HG03442 (cell line): ENCODE measurements around the gene UNC50.
"Not testable (repeated sequence)": the region's sequence is repeated elsewhere in the genome, so short reads cannot be mapped to it uniquely, and the experiment has no call there.

Experiments
- ATAC-seq: cut with Tn5 transposase; IDR thresholded peaks from one replicate; pipeline ENCODE4 v1.9.1; 2021; ENCODE audit warnings: mild to moderate bottlenecking, moderate library complexity; ENCODE audit not compliant: unreplicated experiment

Gene UNC50

DNA sequence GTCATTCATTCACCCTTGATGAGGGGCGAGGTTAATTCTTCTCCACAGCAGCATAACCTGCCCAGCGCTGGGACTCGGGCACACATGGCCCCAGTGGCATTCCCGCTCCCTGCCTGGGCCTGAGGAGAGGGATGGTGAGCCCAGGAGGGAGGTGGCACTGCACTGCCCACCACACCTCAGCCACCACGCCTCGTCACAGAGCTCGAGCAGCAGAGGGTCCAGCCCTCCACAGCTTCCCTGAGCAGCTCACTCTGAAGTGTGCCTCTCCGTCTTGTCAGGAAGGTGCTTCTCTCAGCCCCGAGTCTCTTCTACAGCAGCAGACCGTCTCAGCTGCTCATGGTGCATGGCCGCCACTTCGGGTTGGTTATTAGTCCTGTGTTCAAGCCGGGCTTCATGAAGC, 35.0 kb upstream of the UNC50 start:
- no peak for ATAC-seq

DNA sequence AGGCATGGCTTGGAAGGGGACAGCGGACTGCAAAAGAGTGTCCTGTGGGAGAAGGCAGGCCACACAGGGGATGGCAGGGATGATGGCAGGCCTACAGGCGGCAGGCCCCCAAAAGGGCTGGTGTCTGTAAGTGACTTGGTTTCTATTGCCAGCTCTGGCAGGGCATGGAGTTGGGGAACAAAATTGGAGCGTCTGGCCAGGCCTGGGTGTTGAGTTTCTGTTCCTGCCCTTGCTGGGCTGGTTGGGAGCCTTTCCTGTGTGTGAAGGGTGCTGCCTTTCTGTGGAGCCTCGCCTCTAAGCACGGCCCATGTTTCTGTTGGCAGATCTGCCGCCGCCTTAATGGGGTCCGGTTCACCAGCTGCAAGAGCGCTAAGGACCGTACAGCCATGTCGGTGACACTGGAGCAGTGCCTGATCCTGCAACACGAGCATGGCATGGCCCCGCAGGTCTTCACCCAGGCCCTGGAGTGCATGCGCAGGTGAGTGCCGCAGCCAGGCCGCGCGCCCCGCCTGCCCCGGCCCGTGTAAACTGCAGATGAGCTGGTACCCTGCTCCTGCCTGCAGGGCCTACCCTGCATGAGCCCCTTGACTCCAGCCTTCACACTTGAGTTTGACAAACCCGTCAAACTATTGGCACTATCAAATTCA, 31.6 kb upstream of the UNC50 start:
- ATAC-seq = no peak

DNA sequence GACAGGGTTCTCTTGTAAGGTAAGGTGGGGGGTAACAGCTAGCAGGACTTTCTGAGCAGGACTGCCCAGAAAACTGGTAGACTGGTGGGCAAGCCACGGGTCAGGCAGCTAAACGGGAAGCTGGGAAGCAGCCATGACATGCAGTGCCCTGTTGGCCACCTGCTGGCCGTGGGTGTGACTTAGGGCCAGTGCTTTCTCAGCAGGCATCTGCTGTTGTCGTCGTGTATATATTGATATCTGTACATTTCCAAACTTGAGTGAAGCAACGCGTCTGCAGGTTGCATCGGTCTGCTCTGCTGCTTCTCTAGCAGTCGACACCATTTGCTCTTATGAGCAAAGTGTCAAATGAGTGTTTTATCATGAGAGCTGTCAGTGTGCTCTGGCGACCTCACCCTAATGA, 31.1 kb upstream of the UNC50 start:
- ATAC-seq = no peak

DNA sequence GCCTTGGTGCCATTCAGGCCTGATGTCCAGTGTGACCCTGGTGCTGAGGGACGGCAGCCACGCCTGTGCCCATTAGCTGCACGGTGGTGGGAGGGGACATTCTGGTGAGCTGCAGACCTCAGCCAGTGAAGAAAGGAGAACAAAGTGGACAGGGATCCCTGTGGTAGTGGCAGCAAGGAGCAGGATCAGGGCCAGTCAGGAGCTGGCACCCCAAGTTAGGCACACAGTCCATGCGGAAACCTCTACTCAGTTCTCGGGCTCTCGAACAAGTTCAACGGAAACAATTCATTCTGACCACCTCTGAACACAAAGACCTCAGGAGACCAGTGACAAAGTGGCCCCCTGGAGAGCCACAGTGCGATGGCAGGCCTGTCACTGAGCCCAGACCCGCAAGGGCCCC, 30.2 kb upstream of the UNC50 start:
- ATAC-seq = no peak

DNA sequence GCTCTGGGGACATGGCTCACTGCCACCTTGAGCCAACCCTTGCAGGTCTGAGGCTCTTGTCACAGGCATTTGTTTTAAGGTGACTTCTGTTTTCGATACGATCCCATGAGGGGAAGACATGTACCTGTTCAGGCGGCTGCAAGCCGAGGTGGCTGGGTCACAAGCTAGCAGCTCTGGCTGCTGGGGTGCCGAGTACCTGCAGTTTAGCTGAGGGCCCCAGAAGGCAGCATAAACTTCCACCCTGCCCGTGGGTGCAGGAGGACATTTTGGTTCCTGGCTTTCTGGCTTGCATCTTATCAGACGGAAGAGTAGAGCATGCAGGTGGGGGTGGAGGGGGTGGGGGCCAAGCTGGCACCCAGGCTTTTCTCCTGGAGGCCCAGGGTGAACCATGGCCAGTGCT, 28.5 kb upstream of the UNC50 start:
- no peak for ATAC-seq

DNA sequence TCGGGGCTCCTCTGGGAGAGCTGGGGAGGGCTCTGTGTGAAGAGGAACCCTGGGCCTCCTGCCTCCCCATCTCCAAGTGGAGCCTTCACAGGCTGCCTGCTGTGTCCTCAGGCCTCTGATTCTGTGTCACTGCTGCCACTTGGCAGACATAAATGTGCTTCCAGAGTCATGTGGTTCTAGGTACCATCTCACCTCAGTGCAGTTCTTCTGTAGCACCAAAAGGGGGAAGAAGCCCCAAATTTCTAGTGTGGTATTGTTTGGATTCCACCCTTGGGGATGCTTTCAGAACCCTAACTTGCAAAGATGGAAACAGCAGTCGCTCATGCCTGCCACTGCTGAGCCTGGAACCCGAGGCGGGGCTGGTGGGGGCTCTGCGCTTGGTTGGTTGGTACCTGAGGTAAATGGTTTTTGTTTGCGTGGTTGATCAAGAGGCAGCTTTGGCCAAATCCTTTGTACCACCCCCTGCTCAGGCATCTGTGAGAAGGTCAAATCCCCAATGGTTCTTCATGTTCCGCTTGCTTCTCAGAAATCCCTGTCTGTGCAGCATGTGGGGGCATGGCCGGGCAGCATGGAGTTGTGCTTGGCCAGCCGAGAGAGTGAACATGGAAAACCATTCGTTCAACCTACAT, 27.6 kb upstream of the UNC50 start:
- ATAC-seq = no peak

DNA sequence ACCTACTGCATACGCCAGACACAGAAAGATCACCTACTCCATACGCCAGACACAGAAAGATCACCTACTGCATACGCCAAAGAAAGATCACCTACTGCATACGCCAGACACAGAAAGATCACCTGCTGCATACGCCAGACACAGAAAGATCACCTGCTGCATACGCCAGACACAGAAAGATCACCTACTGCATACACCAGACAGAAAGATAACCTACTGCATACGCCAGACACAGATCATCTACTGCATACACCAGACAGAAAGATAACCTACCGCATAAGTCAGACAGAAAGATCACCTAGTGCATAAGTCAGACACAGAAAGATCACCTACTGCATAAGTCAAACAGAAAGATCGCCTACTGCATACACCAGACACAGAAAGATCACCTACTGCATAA, 25.9 kb upstream of the UNC50 start:
- ATAC-seq = no peak

DNA sequence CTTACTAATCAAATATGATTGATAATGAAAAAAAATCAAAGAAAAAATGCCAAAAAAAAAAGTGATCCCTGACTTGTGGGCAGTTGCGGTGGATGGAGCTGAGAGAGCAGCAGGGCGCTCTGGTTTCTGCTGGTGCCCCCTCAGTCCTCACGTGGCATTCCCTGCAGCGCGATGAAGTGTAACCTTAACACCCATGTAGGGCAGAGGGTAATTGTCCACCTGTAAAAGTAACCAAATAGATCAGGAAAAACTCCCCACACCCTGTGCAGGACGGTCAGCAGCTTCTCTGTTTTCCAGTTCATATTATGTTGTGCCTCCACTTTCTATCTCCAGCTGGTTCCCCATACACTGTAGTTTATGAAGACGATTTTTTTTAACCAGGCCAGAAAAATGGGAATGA, 25.1 kb upstream of the UNC50 start:
- no peak for ATAC-seq

DNA sequence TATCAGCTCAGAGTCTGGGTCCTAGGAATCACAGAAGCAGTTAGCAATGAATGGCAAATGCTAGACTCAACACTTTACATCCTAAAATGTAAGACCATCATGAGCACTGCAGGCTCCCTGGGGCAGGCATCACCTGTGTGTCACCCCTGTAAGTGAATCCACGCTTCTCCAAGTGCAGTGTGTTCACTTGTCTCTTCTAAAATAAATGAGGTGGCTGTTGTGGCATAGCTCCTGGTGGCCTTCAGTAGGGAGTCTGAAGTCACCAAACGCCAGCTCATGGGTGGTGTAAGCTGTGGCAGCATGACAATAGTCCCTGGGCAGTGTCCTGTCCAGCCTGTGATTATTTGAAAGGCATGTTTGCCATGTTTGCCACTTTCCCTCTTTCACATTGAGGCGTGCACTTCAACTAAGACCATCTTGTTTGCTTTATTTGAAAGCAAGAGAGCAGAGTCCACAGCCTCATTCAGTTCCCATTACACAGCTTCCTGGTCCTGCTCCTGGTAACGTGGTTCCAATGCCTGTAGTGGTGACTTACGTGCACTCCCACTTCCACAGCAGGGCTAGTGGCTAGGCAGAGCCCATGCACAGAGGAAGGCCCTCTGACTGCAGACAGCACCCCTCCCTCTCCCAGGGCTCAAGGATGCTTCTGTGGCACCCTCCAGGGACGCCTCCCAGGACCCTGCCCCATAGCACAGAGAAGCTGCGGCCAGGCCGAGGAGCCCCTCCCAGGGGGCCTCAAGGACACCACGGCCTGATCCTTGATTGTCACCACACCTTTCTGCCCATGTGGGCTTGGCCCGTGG, 24.4 kb upstream of the UNC50 start:
- no peak for ATAC-seq

DNA sequence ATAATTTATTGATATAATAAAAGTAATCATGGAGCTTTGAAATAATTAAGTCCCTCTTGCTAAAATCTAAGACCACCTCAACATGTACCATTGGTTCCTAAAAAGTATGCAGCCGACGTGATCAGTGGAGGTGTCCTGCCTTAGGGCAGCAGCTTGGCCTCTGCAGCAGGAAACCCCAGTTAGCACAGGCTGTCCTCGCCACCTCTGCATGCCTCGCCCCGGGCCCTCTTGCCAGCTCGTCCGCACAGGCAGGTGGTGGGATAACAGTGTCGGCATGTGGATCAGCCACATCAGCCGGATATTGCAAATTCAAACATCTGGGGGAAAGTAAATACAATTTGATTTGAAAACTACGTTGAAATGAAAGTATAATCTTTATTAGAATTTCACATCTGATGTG, 23.0 kb upstream of the UNC50 start:
- no peak for ATAC-seq

DNA sequence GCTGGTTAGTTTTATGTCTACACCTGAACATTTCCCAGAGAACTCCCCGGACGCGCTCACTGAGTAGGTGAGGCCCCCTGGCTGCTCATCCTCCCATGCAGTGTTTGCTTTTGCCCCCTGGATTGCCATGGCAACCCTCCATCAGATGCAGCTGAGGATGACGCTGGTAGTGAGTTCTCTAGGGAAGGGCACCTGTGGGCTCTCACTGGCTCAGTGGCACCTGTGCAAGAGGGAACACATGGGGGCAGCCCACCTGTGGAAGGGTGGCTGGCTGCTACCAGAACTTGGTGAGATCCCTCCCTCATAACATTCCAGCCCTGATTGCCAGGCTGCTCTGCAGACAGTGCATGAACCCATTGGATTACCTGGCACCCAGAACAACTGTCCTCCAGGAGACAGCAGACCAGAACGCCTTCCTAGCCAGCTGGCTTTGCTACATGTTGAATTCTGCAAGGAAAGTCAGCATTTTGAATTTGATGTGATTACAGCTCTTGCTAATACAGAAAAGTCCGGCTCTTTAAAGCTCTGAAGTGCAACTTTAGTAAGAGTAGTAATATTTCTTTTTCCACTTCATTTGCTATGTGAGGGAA, 21.7 kb upstream of the UNC50 start:
- ATAC-seq = no peak

DNA sequence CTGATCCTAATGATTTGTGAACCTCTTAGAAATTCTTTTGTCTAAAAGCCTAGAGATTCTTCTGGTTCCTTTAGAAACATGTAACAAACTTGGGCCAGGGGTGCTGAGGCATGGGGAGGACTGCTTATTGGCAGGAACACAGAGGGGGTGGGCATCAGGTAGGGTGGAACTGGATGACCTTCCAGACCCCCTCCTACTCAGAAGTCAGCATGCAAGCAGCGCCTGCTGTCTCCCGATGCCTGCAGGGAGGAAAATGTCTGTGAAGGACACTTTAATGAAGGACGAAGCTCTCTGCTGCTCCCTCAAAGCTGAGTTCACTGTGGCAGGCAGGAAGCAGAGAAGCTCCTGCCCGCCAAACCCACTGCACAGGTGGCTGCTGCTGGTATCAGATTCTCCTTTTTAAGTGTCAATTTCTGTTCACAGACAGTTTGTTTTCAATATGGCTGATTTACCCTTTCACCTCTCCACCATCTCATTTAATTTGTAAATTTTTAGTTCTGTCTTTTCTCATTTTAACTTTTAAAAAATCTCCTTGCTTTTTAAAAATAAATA, 19.4 kb upstream of the UNC50 start:
- ATAC-seq = no peak

DNA sequence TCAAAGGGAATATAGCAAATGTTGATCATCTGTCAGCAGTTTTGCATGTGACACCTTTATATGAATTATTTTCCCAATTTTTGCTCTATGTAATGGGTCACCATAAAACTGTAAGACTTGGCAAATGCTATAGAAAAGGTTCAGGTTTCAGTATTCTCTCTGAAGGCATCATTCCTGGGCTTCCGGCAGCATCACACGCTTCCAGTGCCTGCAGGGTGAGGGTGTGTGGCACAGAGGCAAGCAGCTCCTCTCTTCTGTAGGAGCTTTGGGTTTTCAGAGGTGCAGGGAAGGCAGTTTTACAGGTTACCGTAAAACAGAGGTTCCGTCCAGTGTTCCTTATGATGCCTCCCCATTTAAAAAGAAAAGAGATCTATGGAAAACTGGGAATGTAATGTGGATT, 18.9 kb upstream of the UNC50 start:
- ATAC-seq = no peak

DNA sequence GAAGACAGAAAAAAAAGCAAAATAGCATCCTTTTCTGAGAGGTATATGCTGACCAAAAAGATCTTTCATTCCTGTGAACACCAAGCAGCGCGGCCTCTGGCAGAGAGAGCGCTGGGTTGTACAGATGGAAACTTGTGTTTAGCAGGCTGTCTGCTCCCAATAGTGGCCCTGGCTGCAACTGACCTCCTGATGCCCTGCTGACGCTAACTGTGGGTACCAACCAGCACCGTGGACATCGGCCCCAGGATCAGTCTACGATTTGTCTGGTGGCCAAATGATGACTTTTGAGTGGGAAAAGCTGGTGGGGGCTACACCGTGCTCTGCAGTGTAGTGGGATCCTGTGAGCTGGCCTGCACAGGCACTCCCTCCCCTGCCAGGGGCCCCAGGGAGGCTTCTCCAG, 15.8 kb upstream of the UNC50 start:
- no peak for ATAC-seq

DNA sequence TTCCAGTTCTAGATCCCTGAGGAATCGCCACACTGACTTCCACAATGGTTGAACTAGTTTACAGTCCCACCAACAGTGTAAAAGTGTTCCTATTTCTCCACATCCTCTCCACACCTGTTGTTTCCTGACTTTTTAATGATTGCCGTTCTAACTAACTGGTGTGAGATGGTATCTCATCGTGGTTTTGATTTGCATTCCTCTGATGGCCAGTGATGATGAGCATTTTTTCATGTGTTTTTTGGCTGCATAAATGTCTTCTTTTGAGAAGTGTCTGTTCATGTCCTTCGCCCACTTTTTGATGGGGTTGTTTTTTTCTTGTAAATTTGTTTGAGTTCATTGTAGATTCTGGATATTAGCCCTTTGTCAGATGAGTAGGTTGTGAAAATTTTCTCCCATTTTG, 13.7 kb upstream of the UNC50 start:
- ATAC-seq = not testable (repeated sequence)

DNA sequence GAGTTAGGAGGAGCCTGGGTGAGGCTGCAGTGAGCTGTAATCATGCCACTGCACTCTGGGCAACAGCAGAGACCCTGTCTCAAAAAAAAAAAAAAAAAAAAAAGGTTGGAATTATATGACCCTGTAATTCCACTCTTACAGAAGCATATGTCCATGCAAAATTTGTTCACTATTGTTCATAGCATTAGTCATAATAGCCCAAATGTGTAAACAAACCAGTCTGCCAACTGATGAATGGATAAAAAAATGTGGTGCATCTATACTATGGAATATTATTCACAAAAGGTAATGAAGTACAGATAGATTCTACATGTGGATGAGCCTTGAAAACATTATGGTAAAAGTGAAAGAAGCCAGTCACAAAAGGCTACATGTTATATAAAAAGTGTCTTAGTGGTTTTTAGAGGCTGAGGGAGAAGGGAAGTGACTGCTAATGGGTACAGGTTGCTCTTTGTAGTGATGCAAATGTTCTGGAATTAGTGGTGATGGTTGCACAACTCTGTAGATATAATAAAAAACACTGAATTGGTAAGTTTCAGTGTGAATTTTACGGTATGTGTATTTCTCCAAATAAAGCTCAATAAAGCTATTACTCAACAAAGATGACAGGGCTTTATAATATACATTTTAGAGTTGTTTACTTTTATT, 9.5 kb upstream of the UNC50 start:
- ATAC-seq = no peak

DNA sequence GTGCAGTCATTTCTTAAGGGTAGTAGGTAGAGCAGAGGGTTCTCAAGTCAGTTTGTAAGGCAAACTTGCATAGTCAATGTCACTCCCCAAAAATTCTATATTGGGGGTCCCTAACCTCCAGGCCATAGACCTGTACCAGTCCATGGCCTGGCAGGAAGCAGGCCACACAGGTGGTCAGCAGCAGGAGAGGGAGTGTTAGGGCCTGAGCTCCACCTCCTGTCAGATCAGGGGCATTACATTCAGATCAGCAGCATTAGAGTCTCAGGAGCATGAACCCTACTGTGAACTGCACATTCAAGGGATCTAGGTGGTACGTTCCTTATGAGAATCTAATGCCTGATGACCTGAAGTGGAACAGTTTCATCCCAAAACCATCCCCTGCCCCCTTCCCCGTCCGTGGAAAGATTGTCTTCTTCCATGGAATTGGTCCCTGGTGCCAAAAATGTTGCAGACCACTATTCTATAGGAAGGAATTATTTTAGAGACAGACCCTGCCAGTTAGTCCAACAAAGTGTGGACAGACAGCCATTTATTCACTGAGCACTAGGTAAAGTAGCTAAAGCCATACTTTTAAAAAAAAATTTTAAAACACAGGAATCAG, 6.8 kb upstream of the UNC50 start:
- peak; percentile 72 for ATAC-seq

DNA sequence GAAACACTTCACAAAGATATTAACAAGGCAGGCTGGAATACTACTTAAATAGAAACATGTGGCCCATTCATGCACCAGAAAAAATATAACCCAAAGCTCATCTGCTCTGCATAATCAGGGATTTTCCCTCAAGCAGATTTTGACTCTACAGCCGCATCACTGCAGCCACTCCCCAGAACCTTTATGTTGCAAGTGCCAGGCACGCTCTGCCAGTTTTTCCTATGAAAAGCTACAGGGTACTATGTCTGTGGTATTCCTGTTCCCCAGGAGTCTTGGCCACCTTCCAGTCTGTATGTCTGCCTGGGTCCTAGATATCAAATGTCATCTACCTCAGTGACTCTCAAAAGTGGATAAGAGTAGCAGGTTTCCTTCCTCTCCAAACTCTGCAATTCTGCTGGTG, 3.8 kb upstream of the UNC50 start:
- no peak for ATAC-seq

DNA sequence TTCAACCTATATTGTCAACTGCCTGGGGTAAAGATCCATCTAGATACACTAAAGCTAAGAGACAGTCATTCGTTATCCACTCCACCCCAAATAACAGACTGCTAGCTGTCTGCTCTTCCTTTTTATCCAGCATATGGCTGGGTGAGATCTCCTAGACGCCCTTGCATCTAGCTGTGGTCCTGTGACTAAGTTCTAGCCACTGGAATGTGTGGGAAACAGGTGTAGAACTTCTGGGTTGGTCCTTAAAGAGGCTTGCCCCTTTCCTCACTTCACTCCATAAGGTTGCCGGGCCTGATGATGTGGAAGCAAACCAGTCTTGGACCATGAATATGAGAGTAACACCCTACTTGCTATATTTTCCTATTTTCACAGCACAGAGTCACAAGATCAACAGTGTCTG, 3.3 kb upstream of the UNC50 start:
- no peak for ATAC-seq

DNA sequence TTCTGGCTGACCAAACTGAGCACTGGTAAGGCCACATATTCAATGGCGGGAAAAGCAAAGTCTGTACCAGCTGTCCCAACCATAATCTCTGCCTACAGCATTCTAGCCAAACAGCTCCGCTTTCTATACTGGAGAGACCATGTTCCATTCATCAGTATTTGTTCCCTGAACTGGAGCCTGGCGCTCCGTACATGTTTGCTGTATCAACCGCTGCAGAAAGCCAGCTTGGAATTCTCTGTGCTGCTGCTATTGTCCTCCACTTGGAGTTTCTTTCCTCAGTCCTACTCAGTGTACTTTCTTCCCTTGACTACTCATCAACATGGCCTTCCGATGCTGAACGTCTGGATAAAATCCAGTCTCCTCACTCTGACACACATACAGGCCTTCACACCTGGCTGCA, 2.0 kb upstream of the UNC50 start:
- ATAC-seq = no peak

DNA sequence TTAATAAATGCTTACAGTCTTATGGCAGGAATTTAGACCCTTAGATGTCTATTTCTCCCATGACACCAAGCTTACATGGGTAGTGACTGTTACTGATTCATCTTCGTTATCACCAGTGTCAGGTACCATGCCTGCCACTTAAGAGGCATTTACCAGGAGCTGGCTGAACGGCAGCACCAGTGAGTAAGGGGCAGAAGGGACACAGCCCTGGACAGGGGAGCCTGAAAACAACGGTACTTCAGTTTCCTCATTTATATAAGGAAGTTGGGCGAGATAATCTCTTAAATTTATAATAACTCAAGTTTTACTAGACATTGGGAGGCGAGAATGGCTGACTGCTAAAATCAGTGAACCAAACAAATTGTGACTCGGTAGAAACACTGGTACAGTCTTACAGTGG, 1.3 kb upstream of the UNC50 start:
- no peak for ATAC-seq
